GM18861 (cell line): Measurements from ENCODE around the gene HOXD8.

Experiments
- ATAC-seq: cut with Tn5 transposase; IDR thresholded peaks from one replicate; pipeline ENCODE4 v1.9.1; 2021; ENCODE audit not compliant: unreplicated experiment

HOXD8 gene

GRCh38 chr2:176157499-176158185 lies 28.1 kb downstream of the HOXD8 start:
- no peak for ATAC-seq

GRCh38 chr2:176158186-176158591 lies 28.7 kb downstream of the HOXD8 start:
- ATAC-seq: no peak

- no peak for ATAC-seq
These were observed 29.6 kb downstream of the HOXD8 start for GRCh38 chr2:176158855-176159662.

- no peak for ATAC-seq
These were observed 30.3 kb downstream of the HOXD8 start for GRCh38 chr2:176159663-176160250.

GRCh38 chr2:176160251-176160985 lies 30.9 kb downstream of the HOXD8 start:
- ATAC-seq: no peak

- ATAC-seq: no peak
These were observed 31.7 kb downstream of the HOXD8 start for GRCh38 chr2:176160986-176161824.

GRCh38 chr2:176161825-176162626 lies 32.5 kb downstream of the HOXD8 start:
- ATAC-seq: no peak

GRCh38 chr2:176162911-176163671 lies 33.6 kb downstream of the HOXD8 start:
- no peak for ATAC-seq

GRCh38 chr2:176163672-176164056 lies 34.2 kb downstream of the HOXD8 start:
- no peak for ATAC-seq

GRCh38 chr2:176164201-176164600 lies 34.7 kb downstream of the HOXD8 start:
- ATAC-seq: no peak

GRCh38 chr2:176164611-176165369 lies 35.3 kb downstream of the HOXD8 start:
- ATAC-seq: no peak

GRCh38 chr2:176165370-176166050 lies 36.0 kb downstream of the HOXD8 start:
- ATAC-seq: no peak

GRCh38 chr2:176166272-176166671 lies 36.8 kb downstream of the HOXD8 start:
- ATAC-seq: no peak

- no peak for ATAC-seq
These were observed 37.9 kb downstream of the HOXD8 start for GRCh38 chr2:176167398-176167797.

GRCh38 chr2:176169181-176169580 lies 39.7 kb downstream of the HOXD8 start:
- ATAC-seq: no peak

- no peak for ATAC-seq
These were observed 40.2 kb downstream of the HOXD8 start for GRCh38 chr2:176169711-176170110.

- ATAC-seq: no peak
These were observed 41.2 kb downstream of the HOXD8 start for GRCh38 chr2:176170602-176171305.
